Colonic mucosa (tissue), 4 donors: ENCODE results near the gene LAMA1. TPM values are rescaled to one million over a fixed set of nuclear protein-coding genes. Genes with fewer than 3 reads are reported as not detected.

Experiments
- DNase-seq: peaks from one replicate; pipeline ENCODE4 v3.0.0-alpha.2; 2020
- H3K27ac ChIP-seq: fragments of 200-600 bp; one replicate; pipeline ENCODE4 v1.8.0; 2021
- H3K27me3 ChIP-seq: fragments of 200-600 bp; one replicate; pipeline ENCODE4 v1.8.0; 2021
- H3K36me3 ChIP-seq: fragments of 200-600 bp; one replicate; pipeline ENCODE4 v1.8.0; 2021
- H3K4me1 ChIP-seq: fragments of 200-600 bp; one replicate; pipeline ENCODE4 v1.8.0; 2021; ENCODE audit warnings: mild to moderate bottlenecking
- H3K4me3 ChIP-seq: fragments of 200-600 bp; one replicate; pipeline ENCODE4 v1.8.0; 2021
- H3K9ac ChIP-seq, 2 donors: one replicate each; pipeline ENCODE4 v1.7.0; 2013; ENCODE audit warnings: control low read depth in 2 of 2, low read depth in 2 of 2, low read length in 2 of 2
- H3K9me3 ChIP-seq: fragments of 200-600 bp; one replicate; pipeline ENCODE4 v1.8.0; 2021
- CTCF ChIP-seq: fragments of 200-600 bp; IDR thresholded peaks from one replicate; pipeline ENCODE4 v1.8.0; 2022; ENCODE audit warnings: antibody characterized with exemption, mild to moderate bottlenecking
- intact Hi-C: fragments of 100-400 bp; cut with DNase I; formaldehyde crosslinking; loops from one replicate; pipeline ENCODE4 v1.14.1; 2022
- total RNA-seq, 2 donors: library from RNA; stranded (reverse); fragmentation: NEBNext Ultra II Directional in 1 of 2; extraction: Animal tissue kit (Norgen Biotek cat#: 25700) in 1 of 2; gene quantifications; one replicate each; pipeline ENCODE4 v1.2.1, GENCODE V29; 2021
- donor health status: healthy.
- donor health status: DM: no; HTN: no; CAD: no.
- donor health status: DM: no; HTN: no; CAD: no.

The LAMA1 gene
- total RNA-seq, 2 donors from 2014 or later = 7.7 to 24.2 TPM

GRCh38 chr18:6950641-6951040 lies 167.0 kb downstream of the LAMA1 start:
- H3K36me3 ChIP-seq = no peaks in the 10 kb centered on the region
- peak overlapping the region; percentile 81 for H3K27ac ChIP-seq
- peak overlapping the region in 1 of 2 donors; percentile 71 for H3K9ac ChIP-seq
- no peak for DNase-seq
- H3K9me3 ChIP-seq = no peaks in the 10 kb centered on the region
- no peak for TF ChIP-seq CTCF
- H3K4me3 ChIP-seq = no peak overlapping the region
- peaks cover 13% of the 10 kb centered on the region for H3K4me1 ChIP-seq
- H3K27me3 ChIP-seq = no peaks in the 10 kb centered on the region
- intact Hi-C loops = no loop called here

GRCh38 chr18:6949800-6950586 lies 167.6 kb downstream of the LAMA1 start:
- H3K4me1 ChIP-seq = peaks cover 13% of the 10 kb centered on the region
- no peak for TF ChIP-seq CTCF
- peak; percentile 57 for DNase-seq
- no peaks in the 10 kb centered on the region for H3K27me3 ChIP-seq
- peak overlapping the region in 1 of 2 donors; percentile 78 for H3K9ac ChIP-seq
- intact Hi-C loops = no loop called here
- peak overlapping the region; percentile 81 for H3K27ac ChIP-seq
- no peak overlapping the region for H3K4me3 ChIP-seq
- no peaks in the 10 kb centered on the region for H3K9me3 ChIP-seq
- no peaks in the 10 kb centered on the region for H3K36me3 ChIP-seq

DNA sequence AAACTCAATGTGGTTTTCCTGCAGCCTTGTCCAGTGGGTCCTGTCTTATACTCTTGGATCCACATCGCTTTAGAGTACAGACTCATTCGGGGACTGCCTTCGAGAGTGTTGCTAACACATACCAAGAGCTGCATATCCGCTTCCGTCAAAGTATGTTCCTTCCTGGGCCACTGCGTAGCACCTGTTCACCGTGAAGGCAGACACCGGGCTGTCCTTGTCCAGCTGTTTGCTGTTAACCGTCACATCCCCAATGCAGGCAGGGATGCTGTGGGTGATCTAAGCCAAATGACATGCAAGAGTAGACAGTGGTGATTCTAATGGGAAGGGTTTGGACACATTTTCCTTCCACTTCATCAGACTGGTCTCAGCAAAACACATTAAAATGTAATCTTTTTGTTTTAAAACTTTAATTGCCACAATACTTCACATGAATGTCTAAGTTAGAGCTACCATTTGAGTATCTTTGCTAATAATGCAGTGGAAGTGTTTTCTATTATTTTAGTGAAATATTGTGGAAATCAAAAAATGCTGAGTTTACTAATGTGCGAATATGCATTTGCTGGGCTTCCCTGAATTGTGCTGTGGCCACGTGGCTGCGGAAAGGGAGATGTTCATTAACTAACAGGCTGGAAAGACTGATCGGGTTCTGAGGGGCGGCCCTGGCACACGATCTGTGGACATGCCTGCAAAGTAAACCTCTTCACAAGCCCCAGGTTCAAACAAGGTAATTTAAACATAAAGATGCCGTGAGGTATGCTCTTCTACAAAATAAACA lies 169.1 kb downstream of the LAMA1 start:
- peak overlapping the region in 1 of 2 donors; percentile 78 for H3K9ac ChIP-seq
- peak; percentile 48 for DNase-seq
- H3K27me3 ChIP-seq = no peaks in the 10 kb centered on the region
- no peaks in the 10 kb centered on the region for H3K9me3 ChIP-seq
- no peak overlapping the region for H3K4me3 ChIP-seq
- intact Hi-C loops = no loop called here
- H3K4me1 ChIP-seq = peaks cover 13% of the 10 kb centered on the region
- no peak for TF ChIP-seq CTCF
- peak overlapping the region; percentile 81 for H3K27ac ChIP-seq
- H3K36me3 ChIP-seq = no peaks in the 10 kb centered on the region

- no peaks in the 10 kb centered on the region for H3K27me3 ChIP-seq
- H3K9ac ChIP-seq = peak overlapping the region in 1 of 2 donors; percentile 78
- no peaks in the 10 kb centered on the region for H3K36me3 ChIP-seq
- no peak for TF ChIP-seq CTCF
- H3K4me3 ChIP-seq = peak overlapping the region; percentile 21
- H3K4me1 ChIP-seq = peaks cover 13% of the 10 kb centered on the region
- DNase-seq = peak; percentile 83
- H3K27ac ChIP-seq = peak overlapping the region; percentile 81
- intact Hi-C loops = no loop called here
- no peaks in the 10 kb centered on the region for H3K9me3 ChIP-seq
Measured at GRCh38 chr18:6947338-6948030, 170.1 kb downstream of the LAMA1 start.

DNA sequence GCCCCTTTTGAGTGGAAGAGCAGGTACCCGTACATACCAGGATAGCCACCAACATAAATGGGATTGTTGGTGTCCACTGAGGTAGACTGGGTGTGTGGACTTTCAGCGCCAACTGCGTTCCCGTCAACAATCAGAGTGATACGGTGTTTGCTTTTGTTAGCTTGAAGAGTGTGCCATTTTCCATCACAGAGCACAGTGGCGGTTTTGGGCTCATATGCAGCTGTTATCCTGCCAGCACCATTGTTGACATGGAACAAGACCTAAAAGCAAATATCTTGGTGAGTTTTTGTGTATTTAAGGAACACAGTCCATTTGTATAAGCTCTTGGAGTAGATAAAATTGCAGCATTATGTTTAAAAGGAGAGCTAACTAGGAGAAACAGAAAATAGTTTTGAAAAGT lies 174.5 kb downstream of the LAMA1 start:
- Histone ChIP-seq H3K9me3 (no peaks in the 10 kb centered on the region), H3K36me3 (no peaks in the 10 kb centered on the region), H3K27ac (no peak overlapping the region), H3K9ac (no peak overlapping the region), H3K4me3 (no peak overlapping the region), H3K4me1 (peaks cover 3% of the 10 kb centered on the region), H3K27me3 (no peaks in the 10 kb centered on the region)
- intact Hi-C loops = no loop called here
- no peak for DNase-seq
- no peak for TF ChIP-seq CTCF
